Stimulated activated CD4-positive, alpha-beta T cell treated with anti-CD3 and anti-CD28 coated beads, Interleukin-12 subunit alpha, Interleukin-12 subunit beta, amount 100 ng/mL, for 48 hours (primary cell): ENCODE results near the gene PDIA2.
"Not testable (repeated sequence)": the region's sequence is repeated elsewhere in the genome, so short reads cannot be mapped to it uniquely, and the experiment has no call there.

ENCODE experiments used
- DNase-seq, 3 donors: peaks; one replicate each; pipeline ENCODE4 v3.0.0-alpha.2; 2020; ENCODE audit warnings: low read depth in 2 of 3, low spot score in 1 of 3

Gene PDIA2

DNA sequence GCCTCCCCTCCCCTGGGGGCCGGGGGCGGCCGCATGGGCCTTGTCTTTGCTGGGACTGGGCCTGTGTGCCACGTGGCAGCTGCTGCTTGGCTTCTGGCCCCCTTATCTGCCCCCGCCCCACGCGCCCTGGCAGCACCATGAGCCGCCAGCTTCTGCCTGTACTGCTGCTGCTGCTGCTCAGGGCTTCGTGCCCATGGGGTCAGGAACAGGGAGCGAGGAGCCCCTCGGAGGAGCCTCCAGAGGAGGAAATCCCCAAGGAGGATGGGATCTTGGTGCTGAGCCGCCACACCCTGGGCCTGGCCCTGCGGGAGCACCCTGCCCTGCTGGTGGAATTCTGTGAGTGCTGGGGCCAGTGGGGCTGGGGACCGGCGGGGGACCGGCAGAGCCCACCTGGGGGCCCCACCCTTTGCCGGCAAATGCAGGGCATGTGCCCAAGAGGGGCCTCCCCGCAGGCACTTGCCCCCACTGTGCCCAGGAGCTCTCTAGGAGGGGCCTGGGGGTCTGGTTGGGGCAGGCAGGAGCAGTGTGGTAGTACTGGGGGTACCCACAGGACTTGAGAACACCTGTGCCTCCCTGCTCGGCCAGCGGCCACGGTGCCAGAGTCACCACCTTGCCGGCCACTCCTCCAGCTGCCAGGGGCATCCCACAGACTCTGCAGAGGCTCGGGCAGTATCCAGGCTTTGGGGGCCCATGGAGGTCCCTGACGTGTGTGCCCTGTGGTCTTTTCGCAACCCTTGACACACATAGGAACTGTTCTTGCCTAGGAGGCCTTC is at the start of gene PDIA2:
TSS of gene PDIA2 (plus strand) at position 132 of the 773 bp plus-strand sequence. CDS start at position 138, 6 bp downstream.
- DNase-seq = no peak

DNA sequence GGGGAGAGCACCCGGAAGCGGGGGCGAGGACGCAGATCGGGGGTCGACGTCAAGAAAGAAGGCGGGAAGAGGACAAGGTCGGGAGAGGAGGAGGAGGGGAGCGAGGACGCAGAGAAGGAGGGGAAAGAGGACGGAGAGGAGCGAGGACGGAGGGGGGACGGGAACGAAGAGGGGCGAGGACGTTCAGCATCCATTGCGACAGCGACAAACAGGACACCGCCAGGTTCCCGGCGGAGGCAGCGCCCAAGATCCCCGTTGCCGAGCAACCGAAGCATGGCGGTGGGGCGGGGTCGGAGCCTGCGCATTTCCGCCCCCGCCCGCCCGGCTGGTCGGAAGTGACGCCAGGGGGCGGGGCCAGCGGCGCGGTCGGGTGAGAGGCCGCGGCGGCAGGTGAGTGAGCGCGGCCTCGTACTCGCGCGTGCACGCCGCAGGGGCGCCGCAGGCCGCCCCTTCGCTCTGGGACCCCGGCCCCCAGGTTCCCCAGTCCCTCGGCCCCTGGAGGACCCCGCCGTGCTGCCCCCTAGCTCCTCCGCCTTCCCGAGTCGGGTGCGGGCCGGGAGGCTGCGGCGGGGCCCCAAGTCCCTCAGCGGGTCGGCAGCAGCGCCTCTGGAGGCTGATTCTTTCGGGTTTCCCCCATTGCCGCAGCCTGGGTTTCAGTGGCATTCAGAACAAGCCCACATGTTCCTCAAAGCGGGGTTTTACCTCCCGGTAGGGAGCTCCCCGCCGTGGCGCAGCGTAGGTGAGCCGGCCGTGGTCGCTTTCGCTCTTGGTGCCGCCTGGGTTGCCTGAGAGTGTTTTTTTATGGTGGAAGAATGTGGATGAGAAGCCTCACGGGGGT is 48.3 kb upstream of the PDIA2 start, which contains the start of gene FAM234A:
TSS of gene FAM234A (plus strand) at position 354 of the 838 bp plus-strand sequence. CDS start 19,593 bp downstream, outside the sequence.
- peak; percentile 90 to 96 (median 91) for DNase-seq

- DNase-seq = no peak
These were observed 43.1 kb upstream of the PDIA2 start for GRCh38 chr16:239948-240277.

GRCh38 chr16:240559-240958 is 42.4 kb upstream of the PDIA2 start:
- DNase-seq = no peak

DNA sequence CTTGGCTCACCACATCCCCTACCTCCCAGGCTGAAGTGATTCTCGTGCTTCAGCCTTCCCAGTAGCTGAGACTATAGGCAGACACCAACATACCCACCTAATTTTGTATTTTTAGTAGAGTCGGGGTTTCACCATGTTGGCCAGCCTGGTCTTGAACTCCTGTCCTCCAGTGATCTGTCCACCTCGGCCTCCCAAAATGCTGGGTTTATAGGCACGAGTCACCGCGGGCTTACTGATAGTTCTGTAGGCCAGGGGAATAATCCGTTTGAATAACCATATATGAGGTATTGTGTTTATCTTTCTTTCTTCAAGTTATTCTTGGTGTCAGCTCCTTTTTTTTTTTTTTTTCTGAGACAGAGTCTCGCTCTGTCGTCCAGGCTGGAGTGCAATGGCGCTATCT is 40.7 kb upstream of the PDIA2 start:
- DNase-seq = no peak

GRCh38 chr16:243348-243747 is 39.6 kb upstream of the PDIA2 start:
- DNase-seq = no peak

- no peak for DNase-seq
These were observed 37.9 kb upstream of the PDIA2 start for GRCh38 chr16:245105-245504.

- DNase-seq = no peak
These were observed 35.9 kb upstream of the PDIA2 start for GRCh38 chr16:247027-247426.

- DNase-seq = no peak
These were observed 33.5 kb upstream of the PDIA2 start for GRCh38 chr16:249431-249830.

DNA sequence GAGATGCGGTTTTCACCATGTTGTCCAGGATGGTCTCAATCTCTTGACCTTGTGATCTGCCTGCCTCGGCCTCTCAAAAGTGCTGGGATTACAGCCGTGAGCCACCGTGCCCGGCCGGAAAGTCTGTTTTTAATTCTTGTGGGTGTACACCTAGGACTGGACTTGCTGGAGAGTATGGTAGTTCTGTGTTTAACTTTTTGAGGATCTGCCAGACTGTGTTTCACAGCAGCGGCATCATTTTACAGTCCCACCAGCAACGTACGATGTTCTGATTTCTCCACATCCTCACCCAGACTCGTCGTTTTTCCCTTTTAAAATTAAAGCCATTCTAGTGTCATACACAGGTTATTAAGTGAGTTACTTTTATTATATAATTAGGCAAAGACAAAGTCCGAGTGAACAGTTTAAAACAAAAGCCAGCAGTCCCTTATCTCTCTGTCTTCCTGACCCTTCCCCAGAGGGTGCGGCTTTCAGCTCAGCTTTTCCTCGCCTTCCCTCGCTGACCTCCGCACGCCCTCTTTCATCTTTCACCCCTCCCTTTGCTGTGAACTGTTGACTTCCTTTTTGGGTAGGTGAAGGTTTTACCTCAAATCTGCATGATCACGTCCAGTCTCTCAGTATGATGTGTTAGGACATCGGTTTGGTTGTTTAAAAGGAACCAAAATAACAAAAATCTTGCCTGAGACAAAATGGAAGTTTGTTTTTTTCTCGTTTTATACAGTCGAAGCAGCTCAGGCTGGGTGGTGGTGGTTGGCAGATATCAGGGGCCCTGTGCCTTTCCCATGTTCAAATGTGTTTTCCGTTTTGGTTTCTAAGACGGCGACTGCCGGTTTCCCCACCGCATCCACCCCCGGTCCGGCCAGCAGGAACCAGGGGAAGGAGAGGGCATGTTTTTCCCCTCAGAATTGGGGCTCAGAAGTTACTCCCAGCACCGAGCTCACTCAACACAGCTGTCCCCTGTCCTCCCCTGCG is 30.3 kb upstream of the PDIA2 start:
- DNase-seq = no peak

DNA sequence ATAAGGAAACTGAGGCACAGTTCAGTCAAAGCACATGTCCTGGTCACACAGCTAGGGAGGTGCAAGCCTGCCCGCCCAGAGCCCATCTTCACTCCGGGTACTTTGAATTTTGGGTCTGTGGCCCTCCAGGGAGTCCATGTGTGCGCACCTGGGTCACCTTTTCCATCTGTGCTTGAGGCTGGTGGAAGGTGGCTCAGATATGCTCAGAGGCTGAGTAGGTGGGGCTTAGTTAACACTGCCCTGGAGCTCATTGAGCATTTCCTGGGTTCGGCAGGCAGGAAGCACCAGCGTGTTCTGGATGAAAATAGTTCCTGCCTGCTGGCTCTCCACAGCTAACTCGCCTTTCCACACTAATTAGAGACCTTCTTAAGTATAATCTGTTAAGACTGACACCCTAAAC is 29.1 kb upstream of the PDIA2 start:
- DNase-seq = no peak

DNA sequence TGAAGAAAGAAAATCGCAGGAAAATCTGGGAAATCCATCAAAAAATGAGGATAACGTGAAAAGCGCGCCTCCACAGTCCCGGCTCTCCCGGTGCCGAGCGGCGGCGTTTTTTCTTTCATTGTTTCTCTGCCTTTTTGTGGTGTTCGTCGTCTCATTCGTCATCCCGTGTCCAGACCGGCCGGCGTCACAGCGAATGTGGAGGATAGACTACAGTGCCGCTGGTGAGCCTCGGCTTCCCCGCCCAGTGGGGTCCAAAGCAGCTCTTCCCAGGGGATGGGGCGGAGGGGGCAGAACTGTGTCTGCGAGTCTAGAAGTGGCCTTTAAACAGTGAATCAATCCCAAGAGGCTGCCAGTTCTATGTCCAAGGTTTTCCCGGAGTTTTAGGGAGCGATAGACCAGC is 28.5 kb upstream of the PDIA2 start:
- DNase-seq = no peak

DNA sequence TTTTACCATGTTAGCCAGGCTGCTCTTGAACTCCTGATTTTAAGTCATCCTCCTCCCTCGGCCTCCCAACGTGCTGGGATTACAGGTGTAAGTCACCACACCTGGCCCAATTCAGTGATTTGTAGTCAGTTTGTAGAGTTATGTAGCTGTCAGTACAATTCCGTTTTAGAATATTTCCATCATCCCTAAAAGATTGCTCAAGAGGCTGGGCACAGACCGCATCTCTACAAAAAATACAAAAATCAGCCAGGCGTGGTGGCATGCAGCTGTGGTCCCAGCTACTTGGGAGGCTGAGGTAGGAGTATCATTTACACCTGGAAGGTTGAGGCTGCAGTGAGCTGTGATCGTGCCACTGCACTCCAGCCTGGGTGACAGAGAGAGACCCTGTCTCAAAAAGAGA is 27.8 kb upstream of the PDIA2 start:
- no peak for DNase-seq

GRCh38 chr16:258091-258490 is 24.9 kb upstream of the PDIA2 start:
- DNase-seq = not testable (repeated sequence)

DNA sequence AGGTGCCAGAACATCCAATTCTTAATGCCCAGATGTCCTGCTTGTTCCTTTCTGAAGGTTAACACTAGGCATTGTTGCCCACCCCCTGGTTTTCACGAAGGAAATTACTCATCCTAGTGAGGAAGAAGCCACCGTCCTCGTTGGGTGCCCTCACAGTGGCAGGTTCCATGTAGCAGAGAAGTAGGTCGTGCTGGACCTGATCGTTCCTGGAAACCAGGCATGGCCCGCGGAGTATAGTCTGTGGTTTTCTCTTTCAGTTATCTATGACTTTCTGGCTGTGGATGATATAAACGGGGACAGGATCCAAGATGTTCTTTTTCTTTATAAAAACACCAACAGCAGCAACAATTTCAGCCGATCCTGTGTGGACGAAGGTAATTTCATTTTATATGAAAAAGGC is 23.7 kb upstream of the PDIA2 start:
- no peak for DNase-seq

DNA sequence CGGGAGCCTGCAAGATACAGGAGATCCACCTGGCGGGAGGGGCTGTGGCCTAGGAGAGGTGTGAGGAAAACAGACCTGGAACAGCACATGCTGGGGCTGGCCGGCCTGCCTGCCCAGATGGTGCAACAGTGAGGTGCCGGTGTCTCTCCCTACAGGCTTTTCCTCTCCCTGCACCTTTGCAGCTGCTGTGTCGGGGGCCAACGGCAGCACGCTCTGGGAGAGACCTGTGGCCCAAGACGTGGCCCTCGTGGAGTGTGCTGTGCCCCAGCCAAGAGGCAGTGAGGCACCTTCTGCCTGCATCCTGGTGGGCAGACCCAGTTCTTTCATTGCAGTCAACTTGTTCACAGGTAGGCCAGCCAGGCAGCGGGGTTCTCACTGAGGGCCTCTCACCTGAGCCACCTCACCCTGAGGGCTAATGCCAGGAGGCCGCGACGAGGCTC is 23.1 kb upstream of the PDIA2 start:
- no peak for DNase-seq

GRCh38 chr16:260326-260725 is 22.6 kb upstream of the PDIA2 start:
- DNase-seq = no peak

DNA sequence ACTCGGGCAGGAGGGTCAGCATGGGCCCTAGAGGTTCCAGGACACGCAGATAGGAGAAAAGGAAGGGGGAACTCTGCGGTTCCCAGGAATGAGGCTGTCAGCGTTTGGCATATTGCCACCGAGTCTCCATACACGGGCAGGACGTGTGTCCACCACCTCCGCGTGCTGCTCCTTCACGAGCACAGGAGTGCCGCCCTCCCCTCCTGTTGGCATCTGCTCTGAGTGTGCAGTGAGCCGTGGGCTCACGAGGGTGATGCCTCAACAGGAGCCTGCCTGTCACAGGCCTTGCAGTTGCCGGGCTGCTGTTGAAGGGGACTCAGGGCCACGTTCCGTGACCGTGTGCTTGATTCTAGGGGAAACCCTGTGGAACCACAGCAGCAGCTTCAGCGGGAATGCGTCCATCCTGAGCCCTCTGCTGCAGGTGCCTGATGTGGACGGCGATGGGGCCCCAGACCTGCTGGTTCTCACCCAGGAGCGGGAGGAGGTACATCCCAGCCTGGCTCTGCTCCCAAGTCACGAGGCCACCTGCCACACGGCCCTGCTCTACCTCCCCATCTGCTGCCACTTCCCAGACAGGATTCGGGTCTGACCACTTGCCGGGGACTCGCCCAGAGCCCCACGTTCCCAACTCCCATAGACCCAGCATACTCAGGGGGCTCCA is 21.8 kb upstream of the PDIA2 start:
- DNase-seq = no peak

GRCh38 chr16:262121-262745 is 20.7 kb upstream of the PDIA2 start:
- no peak for DNase-seq

- no peak for DNase-seq
These were observed 19.7 kb upstream of the PDIA2 start for GRCh38 chr16:263182-263774.
